RWPE1 (cell line): ENCODE measurements around the gene CMTM6.
A peak's percentile ranks its signal among the peaks of the same experiment; 100 is the strongest.
"Not testable (repeated sequence)": the region's sequence is repeated elsewhere in the genome, so short reads cannot be mapped to it uniquely, and the experiment has no call there.

ENCODE experiments used
- CTCF ChIA-PET: fragments of 350-600 bp; sonication (Branson Sonifier 250); formaldehyde crosslinking; extraction: SDS; loops from one replicate; lab custom pipeline; 2021; lab: Yijun Ruan, JAX
- POLR2A ChIA-PET: fragments of 400-600 bp; formaldehyde crosslinking; extraction: SDS; loops from one replicate; lab custom pipeline; 2020; ENCODE audit warnings: antibody characterized with exemption; ENCODE audit not compliant: low non-redundant PET; lab: Yijun Ruan, JAX
- DNase-seq: peaks from one replicate; pipeline ENCODE4 v3.0.0; 2012; ENCODE audit warnings: low spot score
- H3K27ac ChIP-seq: fragments of 450-650 bp; 2 replicates; pipeline ENCODE4 v1.5.1; 2017
- TF ChIP-seq, protein P1 (sequence below): fragments of 450-650 bp; conservative IDR thresholded peaks from 2 replicates; pipeline ENCODE4 v1.5.1; 2017; ENCODE audit warnings: low read depth, mild to moderate bottlenecking

The CMTM6 gene

DNA sequence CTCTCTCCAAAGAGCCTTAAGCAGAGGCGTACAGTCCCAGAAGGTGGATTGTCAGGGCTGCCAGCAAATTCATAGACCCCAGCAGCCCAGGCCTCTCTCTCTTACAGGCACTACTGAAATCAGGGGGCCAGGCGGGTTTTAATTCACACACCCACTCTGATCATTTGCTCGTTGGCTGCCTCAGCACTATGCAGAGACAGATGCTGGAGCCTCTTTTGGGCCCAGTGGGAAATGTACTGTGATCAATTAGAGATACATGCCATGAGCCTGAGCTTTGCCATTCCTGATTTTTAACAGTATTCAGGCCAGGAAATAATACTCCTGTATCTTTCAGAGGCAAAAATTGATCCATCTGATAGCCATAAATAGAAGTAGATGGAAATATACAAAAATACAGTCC, 53.0 kb downstream of the CMTM6 start:
- TF ChIP-seq, protein P1, sequence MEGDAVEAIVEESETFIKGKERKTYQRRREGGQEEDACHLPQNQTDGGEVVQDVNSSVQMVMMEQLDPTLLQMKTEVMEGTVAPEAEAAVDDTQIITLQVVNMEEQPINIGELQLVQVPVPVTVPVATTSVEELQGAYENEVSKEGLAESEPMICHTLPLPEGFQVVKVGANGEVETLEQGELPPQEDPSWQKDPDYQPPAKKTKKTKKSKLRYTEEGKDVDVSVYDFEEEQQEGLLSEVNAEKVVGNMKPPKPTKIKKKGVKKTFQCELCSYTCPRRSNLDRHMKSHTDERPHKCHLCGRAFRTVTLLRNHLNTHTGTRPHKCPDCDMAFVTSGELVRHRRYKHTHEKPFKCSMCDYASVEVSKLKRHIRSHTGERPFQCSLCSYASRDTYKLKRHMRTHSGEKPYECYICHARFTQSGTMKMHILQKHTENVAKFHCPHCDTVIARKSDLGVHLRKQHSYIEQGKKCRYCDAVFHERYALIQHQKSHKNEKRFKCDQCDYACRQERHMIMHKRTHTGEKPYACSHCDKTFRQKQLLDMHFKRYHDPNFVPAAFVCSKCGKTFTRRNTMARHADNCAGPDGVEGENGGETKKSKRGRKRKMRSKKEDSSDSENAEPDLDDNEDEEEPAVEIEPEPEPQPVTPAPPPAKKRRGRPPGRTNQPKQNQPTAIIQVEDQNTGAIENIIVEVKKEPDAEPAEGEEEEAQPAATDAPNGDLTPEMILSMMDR, result no peak
- POLR2A ChIA-PET, result no interaction called here
- no peak overlapping the region for H3K27ac ChIP-seq
- DNase-seq, result no peak
- CTCF ChIA-PET, result no interaction called here

DNA sequence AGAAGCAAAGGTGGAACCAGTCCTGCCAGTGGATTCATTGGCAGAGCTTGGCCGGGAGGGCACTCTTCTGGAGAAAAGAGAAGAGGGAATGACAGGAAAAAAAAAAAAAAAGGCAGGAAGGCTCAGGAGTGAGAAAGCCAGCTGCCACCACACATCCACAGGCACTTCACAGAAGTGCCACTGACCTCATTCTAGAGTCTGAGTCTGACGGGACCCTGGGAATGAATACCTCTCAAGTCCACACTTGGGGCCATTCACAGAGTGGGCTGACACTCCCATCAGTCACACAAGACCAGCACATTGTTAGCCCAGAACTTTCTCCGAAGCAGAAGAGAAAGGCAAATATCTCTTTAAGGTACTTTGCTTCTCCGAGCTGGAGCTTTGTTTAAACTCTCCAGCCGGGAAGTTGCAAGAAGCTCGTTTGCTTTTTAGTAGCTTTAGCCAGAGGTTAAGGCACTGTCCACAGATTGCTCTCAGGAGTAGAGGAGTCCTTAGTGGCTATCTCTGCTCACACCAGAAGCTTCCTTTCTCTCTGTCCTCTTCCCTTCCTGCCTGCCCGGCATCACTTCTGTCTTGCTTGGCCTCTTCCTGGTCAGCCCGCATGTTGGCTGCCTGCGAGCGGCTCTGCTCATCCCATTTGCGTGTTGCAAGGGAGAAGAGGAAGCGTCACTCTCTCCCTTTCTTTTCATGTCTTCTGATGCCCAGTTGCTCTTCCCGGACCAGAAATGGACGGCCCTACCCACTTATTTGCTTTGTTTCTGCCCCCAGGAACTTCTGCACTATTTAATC, 53.8 kb downstream of the CMTM6 start:
- CTCF ChIA-PET, result no interaction called here
- POLR2A ChIA-PET, result no interaction called here
- TF ChIP-seq, protein P1, result no peak
- no peak overlapping the region for H3K27ac ChIP-seq
- DNase-seq, result no peak

DNA sequence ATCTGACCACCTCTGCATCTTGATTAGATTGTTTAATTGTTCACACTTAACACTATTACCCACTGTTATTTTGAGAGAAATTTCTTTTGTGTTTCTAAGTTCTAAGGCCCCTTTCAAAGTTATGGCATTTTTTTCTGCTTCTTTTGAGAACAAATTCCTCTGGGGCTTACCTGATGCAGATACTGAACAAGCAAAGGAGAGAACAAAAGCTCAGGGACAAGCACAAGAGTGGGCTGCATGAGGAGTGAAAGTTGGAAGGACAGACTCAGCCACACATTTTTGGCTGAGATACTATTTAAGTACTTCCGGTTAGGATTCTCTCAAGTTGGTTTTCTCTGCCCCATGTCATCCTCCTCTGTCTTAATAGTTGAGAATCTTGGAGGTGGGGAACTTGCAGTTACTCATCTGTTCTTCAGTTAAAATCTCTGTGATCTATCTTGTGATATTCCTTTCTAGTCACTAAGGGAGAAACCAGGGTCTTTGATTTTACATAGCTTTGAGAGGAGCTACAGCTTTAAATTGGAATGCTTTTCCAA, 54.7 kb downstream of the CMTM6 start:
- H3K27ac ChIP-seq, result no peak overlapping the region
- ChIA-PET CTCF (no interaction called here), POLR2A (no interaction called here)
- TF ChIP-seq, protein P1, result no peak
- DNase-seq, result no peak

DNA sequence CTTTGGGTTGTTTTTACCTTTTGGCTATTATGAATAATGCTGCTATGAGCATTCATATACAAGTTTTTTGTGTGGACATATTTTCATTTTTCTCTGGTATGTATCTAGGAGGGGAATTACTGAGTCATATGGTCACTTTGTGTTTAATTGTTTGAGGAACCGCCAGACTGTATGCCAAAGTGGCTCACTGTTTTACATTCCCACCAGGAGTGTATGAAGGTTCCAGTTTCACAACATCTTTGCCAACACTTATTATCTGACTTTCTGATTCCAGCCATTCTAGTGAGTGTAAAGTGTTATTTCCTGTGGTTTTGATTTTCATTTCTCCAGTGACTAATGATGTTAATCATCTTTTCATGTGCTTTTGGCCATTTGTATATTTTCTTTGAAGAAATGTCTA, 59.2 kb downstream of the CMTM6 start:
- ChIA-PET POLR2A (no interaction called here), CTCF (interaction anchor here (0.6 kb wide), 1 partner anchor 17 kb away, joined by 4 read pairs; no protein-coding TSS in a partner anchor)
- TF ChIP-seq, protein P1, result no peak
- DNase-seq, result no peak
- H3K27ac ChIP-seq, result no peak overlapping the region

DNA sequence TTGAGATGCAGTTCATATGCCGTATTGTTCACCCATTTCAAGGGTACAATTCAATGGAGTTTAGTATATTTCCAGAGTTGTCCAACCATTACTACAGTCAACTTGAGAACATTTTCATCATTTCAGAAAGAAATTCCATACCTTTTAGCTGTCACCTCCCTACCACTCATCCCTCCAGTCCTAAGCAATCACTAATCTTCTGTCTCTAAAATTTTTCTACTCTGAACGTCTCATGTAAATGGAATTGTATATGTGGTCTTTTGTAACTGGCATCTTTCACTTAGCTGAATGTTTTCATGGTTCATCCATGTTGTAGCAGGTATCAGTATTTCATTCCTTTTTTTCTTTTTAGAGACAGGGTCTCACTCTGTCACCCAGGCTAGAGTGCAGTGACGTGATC, 59.9 kb downstream of the CMTM6 start:
- CTCF ChIA-PET, result interaction anchor here (0.6 kb wide), 1 partner anchor 17 kb away, joined by 4 read pairs; no protein-coding TSS in a partner anchor
- H3K27ac ChIP-seq, result peak overlapping the region; percentile 44; the same call in 1 of the 2 replicates
- POLR2A ChIA-PET, result no interaction called here
- DNase-seq, result no peak
- TF ChIP-seq, protein P1, result no peak

DNA sequence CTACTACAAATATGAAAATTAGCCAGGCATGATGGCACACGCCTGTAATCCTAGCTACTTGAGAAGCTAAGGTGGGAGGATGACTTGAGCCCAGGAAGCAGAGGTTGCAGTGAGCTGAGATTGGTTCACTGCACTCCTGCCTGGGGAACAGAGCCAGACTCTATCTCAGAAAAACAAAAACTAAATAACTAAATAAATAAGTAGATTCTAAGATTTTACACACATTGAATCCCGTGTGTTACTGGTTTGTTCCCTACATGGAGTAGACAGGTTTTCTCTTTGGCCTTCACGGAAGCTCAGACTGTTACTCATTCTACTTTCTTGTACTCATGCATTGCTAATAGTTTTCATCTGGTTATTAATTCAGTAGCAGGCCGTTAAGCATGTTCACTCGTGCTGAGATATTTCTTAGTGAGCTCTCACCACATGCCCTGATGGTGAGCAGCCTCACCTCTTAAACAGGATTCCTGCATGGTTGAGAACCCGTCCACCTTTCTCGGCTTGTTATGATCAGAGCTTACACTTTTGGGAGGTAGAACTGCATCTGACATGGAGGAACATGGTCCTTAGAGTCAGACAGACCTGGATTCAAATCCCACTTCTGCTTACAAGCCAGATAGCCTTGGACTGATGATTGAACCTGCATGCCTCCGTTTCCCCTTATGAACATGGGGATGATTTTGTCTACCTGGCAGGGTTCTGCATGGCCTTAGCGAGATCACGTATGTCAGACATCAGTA, 61.9 kb downstream of the CMTM6 start:
- TF ChIP-seq, protein P1, result no peak
- peak overlapping the region; percentile 78 for H3K27ac ChIP-seq
- peak; percentile 46 for DNase-seq
- CTCF ChIA-PET, result interaction anchor here (0.9 kb wide), 1 partner anchor 27 kb away, joined by 3 read pairs; no protein-coding TSS in a partner anchor
- POLR2A ChIA-PET, result no interaction called here

DNA sequence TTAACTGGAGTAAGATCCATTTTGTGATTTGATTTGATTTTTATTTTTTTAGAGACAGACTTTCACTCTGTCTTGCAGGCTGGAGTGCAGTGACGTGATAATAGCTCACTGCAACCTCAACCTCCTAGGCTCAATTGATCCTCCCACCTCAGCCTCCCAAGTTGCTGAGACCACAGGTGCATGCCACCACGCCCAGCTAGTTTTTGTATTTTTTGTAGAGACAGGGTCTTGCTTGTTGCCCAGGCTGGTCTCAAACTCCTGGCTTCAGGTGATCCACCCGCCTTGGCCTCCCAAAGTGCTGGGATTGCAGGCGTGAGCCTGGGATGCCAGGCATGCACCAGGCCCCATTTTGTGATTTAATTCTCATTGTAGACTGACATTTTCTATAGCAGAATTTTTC, 63.2 kb downstream of the CMTM6 start:
- POLR2A ChIA-PET, DNase-seq, CTCF ChIA-PET: not testable (repeated sequence)
- peak overlapping the region; percentile 78 for H3K27ac ChIP-seq
